Heart right ventricle (tissue), 16 donors: ENCODE data around the gene SASH1. TPM values are rescaled to one million over a fixed set of nuclear protein-coding genes. Genes with fewer than 3 reads are reported as not detected.

Experiments used
- ATAC-seq, 8 donors: fragments of 200-7000 bp; cut with Tn5 transposase; one replicate each; pipeline ENCODE4 v1.9.1; 2020; ENCODE audit warnings: mild to moderate bottlenecking in 8 of 8, moderate library complexity in 8 of 8, moderate number of reproducible peaks in 1 of 8
- DNase-seq, 2 donors: peaks; one replicate each; pipeline ENCODE4 v3.0.0-alpha.2; 2020
- H3K27ac ChIP-seq, 10 donors: fragments of 200-600 bp; sonication (generic) in 2 of 10; one replicate each; pipeline versions ENCODE4 v1.5.0 to v1.8.0; 2020 to 2022; ENCODE audit warnings: mild to moderate bottlenecking in 3 of 10
- H3K27me3 ChIP-seq, 7 donors: fragments of 200-600 bp; one replicate each; pipeline ENCODE4 v1.8.0; 2021 to 2022; ENCODE audit warnings: mild to moderate bottlenecking in 2 of 7
- H3K36me3 ChIP-seq, 9 donors: fragments of 200-600 bp; sonication (generic) in 1 of 9; one replicate each; pipeline versions ENCODE4 v1.5.0 to v1.8.0; 2020 to 2022; ENCODE audit warnings: mild to moderate bottlenecking in 2 of 9
- H3K4me1 ChIP-seq, 9 donors: fragments of 200-600 bp; sonication (generic) in 1 of 9; one replicate each; pipeline versions ENCODE4 v1.5.0 to v1.8.0; 2020 to 2022; ENCODE audit warnings: mild to moderate bottlenecking in 4 of 9
- H3K4me3 ChIP-seq, 10 donors: fragments of 200-600 bp; sonication (generic) in 2 of 10; one replicate each; pipeline versions ENCODE4 v1.5.0 to v1.8.0; 2020 to 2022; ENCODE audit warnings: mild to moderate bottlenecking in 7 of 10, moderate library complexity in 2 of 10
- H3K9me3 ChIP-seq, 11 donors: fragments of 200-600 bp in 10 of 11; sonication (generic) in 2 of 11; one replicate each; pipeline versions ENCODE4 v1.5.0 to v1.8.0; 2013 to 2022; ENCODE audit warnings: mild to moderate bottlenecking in 2 of 11, control low read depth in 1 of 11, moderate library complexity in 1 of 11
- WGBS, 2 donors: extraction: QIAGEN DNeasy Blood & Tissue Kit; methylation state at CpG; one replicate each; pipeline ENCODE4 v1.1.7; 2013; ENCODE audit warnings: inconsistent platforms in 1 of 2; 5-methylcytosine and 5-hydroxymethylcytosine counted together
- intact Hi-C, 10 donors: fragments of 100-400 bp; cut with DNase I; formaldehyde crosslinking; loops; one replicate each; pipeline versions ENCODE4 v1.11.1 to v1.14.2; 2022
- polyA plus RNA-seq, 2 donors: library from polyadenylated mRNA; stranded (reverse); fragments of 200-250 nt; gene quantifications; one replicate each; pipeline ENCODE4 v1.2.3, GENCODE V29; 2013
- total RNA-seq, 10 donors: library from RNA; stranded (reverse); fragmentation: NEBNext Ultra II Directional in 3 of 10; extraction: Animal tissue kit (Norgen Biotek cat#: 25700) in 3 of 10; gene quantifications; one replicate each; pipeline versions ENCODE4 v1.2.1 to v1.2.4, GENCODE V29; 2021 to 2023
- TF ChIP-seq, protein P1 (sequence below), 9 donors: fragments of 200-600 bp; sonication (generic) in 2 of 9; IDR thresholded peaks; one replicate each; pipeline versions ENCODE4 v1.5.0 to v1.8.0; 2021 to 2022; ENCODE audit warnings: antibody characterized with exemption in 9 of 9, mild to moderate bottlenecking in 5 of 9, moderate library complexity in 1 of 9
- donor health status: Arrhythmogenic right ventricular cardiomyopathy.
- donor health status: ischemic (EF 13 %, LVEDD 7.1; RV severe dilation, severe dysfunction).
- donor health status: healthy with polysubstance abuse.
- donor health status: DM: no; HTN: yes; CAD: no.
- donor health status: DM: no; HTN: no; CAD: no.
- donor health status: ischemic (EF 25% LVEDD 6.9; RV normal size, moderate dysfunction).
- donor health status: ischemic (EF 25% LVEDD 5.7; RV mildly dilated, moderate dysfunction).
- donor health status: healthy.
- donor health status: DM: yes; HTN: yes; CAD: no.
- donor health status: Ischemic cardiomyopathy.
- donor health status: ischemic (EF 35%, LVEDD 5.7; RV mildly dilated, moderate dysfunction).
- donor health status: nonischemic (EF 11% LVEDD 7.7; RV severe dilation, severe dysfunction).
- donor health status: DM: yes; HTN: yes; CAD: no.
- donor health status: PGD.
- donor health status: ischemic (EF 29% LVEDD 5.4; RV normal size, mild dysfunction).
- donor health status: nonischemic (EF 23%, LVEDD 6.1; RV moderate dilation, normal function).

SASH1 gene
- total and polyA plus RNA-seq, 12 donors: 6.9 to 47.1 (median 25.9) TPM

GRCh38 chr6:148598724-148599123 lies 256.1 kb downstream of the SASH1 start:
- 39 to 42% methylated on average over 3 of the region's 3 CpGs for WGBS, 2 donors

DNA sequence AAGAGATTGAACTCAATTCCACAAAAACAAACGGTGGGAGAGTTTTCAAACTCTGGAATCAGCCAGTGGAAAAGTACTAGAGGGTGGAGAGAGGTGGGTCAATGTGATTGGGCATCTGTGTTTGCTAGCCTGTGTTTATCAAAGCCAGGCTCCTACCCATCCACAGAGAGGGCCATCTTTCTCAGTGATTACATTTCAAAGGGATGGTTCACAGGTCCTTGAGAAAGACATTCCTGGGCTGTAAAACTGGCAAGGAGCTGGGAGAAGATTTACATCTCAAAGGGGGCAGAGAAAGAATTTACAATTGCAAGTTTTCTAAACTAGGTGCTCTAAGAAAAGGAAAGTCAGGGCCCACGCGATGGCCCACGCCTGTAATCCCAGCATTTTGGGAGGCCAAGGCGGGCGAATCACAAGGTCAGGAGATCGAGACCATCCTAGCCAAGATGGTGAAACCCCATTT lies 257.4 kb downstream of the SASH1 start:
- Histone ChIP-seq H3K27ac (no peak overlapping the region), H3K36me3 (no peaks in the 10 kb centered on the region), H3K27me3 (peaks cover 0 to 5% (median 0%) of the 10 kb centered on the region in 7 donors), H3K4me3 (no peak overlapping the region), H3K4me1 (peaks cover 0 to 10% (median 0%) of the 10 kb centered on the region in 9 donors), H3K9me3 (peaks cover 0 to 6% (median 0%) of the 10 kb centered on the region in 11 donors)
- TF ChIP-seq, protein P1, sequence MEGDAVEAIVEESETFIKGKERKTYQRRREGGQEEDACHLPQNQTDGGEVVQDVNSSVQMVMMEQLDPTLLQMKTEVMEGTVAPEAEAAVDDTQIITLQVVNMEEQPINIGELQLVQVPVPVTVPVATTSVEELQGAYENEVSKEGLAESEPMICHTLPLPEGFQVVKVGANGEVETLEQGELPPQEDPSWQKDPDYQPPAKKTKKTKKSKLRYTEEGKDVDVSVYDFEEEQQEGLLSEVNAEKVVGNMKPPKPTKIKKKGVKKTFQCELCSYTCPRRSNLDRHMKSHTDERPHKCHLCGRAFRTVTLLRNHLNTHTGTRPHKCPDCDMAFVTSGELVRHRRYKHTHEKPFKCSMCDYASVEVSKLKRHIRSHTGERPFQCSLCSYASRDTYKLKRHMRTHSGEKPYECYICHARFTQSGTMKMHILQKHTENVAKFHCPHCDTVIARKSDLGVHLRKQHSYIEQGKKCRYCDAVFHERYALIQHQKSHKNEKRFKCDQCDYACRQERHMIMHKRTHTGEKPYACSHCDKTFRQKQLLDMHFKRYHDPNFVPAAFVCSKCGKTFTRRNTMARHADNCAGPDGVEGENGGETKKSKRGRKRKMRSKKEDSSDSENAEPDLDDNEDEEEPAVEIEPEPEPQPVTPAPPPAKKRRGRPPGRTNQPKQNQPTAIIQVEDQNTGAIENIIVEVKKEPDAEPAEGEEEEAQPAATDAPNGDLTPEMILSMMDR (IDR thresholded peaks at IDR 0.05): no peak
- ATAC-seq (no peak), DNase-seq (no peak)
- intact Hi-C loops: no loop called here
- 68 to 78% methylated on average over 7 of the region's 7 CpGs for WGBS, 2 donors

More at GRCh38 chr6:148598724-148599123, 256.1 kb downstream of the SASH1 start:
- Histone ChIP-seq H3K27ac (peak overlapping the region in 1 of 10 donors; percentile 4), H3K4me3 (no peak overlapping the region), H3K4me1 (peaks cover 0 to 10% (median 0%) of the 10 kb centered on the region in 9 donors), H3K27me3 (peaks cover 0 to 5% (median 0%) of the 10 kb centered on the region in 7 donors), H3K36me3 (no peaks in the 10 kb centered on the region), H3K9me3 (peaks cover 0 to 6% (median 0%) of the 10 kb centered on the region in 11 donors)
- no peak for ATAC-seq
- no peak for DNase-seq
- intact Hi-C loops: no loop called here
- TF ChIP-seq, protein P1 (IDR thresholded peaks at IDR 0.05): no peak
